ENCODE measurements around the gene MRPL22. TPM values are rescaled to one million over a fixed set of nuclear protein-coding genes. Genes with fewer than 3 reads are reported as not detected.

MRPL22 gene
- total and polyA plus RNA-seq, 2 of the 13 experiments (the other 11 are each of a cell fraction or from before 2014, with no cell fraction given): 66.8 to 84.8 TPM

DNA sequence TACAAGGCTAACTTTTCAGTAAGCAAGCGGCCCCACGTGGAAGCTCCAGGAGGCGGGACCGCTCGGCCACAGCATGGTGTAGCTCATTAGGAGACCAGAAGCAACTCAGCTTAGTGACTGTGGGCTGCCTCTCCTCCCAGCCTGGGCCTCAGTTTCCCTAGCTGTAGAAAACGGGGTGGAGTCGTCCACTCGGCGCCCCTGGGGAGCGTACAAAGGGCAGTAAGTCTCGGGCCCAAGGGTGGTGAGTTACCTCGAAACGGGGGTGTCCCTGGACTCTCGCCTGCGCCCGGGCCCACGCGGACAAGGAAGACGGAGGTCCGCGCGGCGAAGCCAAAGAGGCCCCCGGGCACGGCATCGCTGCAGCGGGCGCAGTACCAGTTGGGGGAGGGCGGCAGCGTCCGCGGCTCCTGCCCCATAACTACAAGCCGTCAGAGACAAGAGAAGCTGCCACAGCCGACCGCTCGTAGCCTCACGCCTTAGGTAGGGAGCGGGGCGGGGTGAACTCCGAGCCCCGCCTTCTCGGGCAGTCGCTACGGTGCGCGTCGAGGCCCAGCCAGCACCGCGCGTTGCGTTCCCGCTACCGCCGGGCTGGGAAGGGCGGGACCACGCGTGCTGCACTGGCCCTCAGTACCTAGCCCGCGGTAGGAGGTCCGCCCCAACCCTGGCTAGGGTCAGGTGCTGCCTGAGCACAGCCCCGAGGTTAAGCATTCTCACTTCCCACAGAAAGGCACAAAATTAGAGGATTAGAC lies 3.0 kb upstream of the MRPL22 start, which contains the start of gene GEMIN5 (continued):
- TF ChIP-seq, protein P1, sequence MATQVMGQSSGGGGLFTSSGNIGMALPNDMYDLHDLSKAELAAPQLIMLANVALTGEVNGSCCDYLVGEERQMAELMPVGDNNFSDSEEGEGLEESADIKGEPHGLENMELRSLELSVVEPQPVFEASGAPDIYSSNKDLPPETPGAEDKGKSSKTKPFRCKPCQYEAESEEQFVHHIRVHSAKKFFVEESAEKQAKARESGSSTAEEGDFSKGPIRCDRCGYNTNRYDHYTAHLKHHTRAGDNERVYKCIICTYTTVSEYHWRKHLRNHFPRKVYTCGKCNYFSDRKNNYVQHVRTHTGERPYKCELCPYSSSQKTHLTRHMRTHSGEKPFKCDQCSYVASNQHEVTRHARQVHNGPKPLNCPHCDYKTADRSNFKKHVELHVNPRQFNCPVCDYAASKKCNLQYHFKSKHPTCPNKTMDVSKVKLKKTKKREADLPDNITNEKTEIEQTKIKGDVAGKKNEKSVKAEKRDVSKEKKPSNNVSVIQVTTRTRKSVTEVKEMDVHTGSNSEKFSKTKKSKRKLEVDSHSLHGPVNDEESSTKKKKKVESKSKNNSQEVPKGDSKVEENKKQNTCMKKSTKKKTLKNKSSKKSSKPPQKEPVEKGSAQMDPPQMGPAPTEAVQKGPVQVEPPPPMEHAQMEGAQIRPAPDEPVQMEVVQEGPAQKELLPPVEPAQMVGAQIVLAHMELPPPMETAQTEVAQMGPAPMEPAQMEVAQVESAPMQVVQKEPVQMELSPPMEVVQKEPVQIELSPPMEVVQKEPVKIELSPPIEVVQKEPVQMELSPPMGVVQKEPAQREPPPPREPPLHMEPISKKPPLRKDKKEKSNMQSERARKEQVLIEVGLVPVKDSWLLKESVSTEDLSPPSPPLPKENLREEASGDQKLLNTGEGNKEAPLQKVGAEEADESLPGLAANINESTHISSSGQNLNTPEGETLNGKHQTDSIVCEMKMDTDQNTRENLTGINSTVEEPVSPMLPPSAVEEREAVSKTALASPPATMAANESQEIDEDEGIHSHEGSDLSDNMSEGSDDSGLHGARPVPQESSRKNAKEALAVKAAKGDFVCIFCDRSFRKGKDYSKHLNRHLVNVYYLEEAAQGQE (IDR thresholded peaks at IDR 0.05; ENCODE audit: borderline replicate concordance in 1 of 2, low read depth in 1 of 2, low read length in 2 of 2): no peak
- TF ChIP-seq DR1 (CRISPR knock-in tag; IDR thresholded peaks at IDR 0.05) (peak; percentile 78; the same call in 1 of the 2 replicates), RBM22 (optimal IDR thresholded peaks at IDR 0.05; ENCODE audit: low read length) (no peak), HCFC1 (IDR thresholded peaks at IDR 0.05; ENCODE audit: low read depth, low read length) (peak; percentile 44; the same call in 1 of the 2 replicates), GFI1 (CRISPR knock-in tag; IDR thresholded peaks at IDR 0.05; ENCODE audit: borderline replicate concordance) (peak; percentile 66; the same call in 1 of the 2 replicates), ERF (CRISPR knock-in tag; IDR thresholded peaks at IDR 0.05) (peak; percentile 73), ZNF136 (CRISPR knock-in tag; IDR thresholded peaks at IDR 0.05; ENCODE audit: low read depth) (peak; percentile 58; the same call in 1 of the 2 replicates), ZNF282 (IDR thresholded peaks at IDR 0.05; ENCODE audit: partially characterized antibody) (no peak), SRY (CRISPR knock-in tag; IDR thresholded peaks at IDR 0.05) (peak; percentile 80; the same call in 1 of the 2 replicates), CHD2 (IDR thresholded peaks at IDR 0.05; ENCODE audit: low read depth, low read length) (no peak), ELF3 (CRISPR knock-in tag; IDR thresholded peaks at IDR 0.05) (peak; percentile 38; the same call in 1 of the 2 replicates), TGIF2 (CRISPR knock-in tag; IDR thresholded peaks at IDR 0.05) (no peak), TARDBP (CRISPR knock-in tag; IDR thresholded peaks at IDR 0.05) (peak; percentile 83; the same call in 1 of the 2 replicates), SMARCC2 (IDR thresholded peaks at IDR 0.05) (no peak), ZFX (CRISPR knock-in tag; IDR thresholded peaks at IDR 0.05; ENCODE audit: low read depth) (peak; percentile 92), ZNF558 (CRISPR knock-in tag; IDR thresholded peaks at IDR 0.05; ENCODE audit: borderline replicate concordance) (0 out of 2 replicates have a peak, but pooled peaks have one; percentile 84), ZNF383 (CRISPR knock-in tag; IDR thresholded peaks at IDR 0.05; ENCODE audit: borderline replicate concordance) (no peak), HNRNPUL1 (IDR thresholded peaks at IDR 0.05; ENCODE audit: low read depth, low read length) (no peak), REPIN1 (CRISPR knock-in tag; IDR thresholded peaks at IDR 0.05; ENCODE audit: borderline replicate concordance, low read depth) (peak; percentile 38; the same call in 1 of the 2 replicates), GABPA (IDR thresholded peaks at IDR 0.05; ENCODE audit: low read depth, low read length) (no peak), GABPA (CRISPR knock-in tag; IDR thresholded peaks at IDR 0.05; ENCODE audit: low read depth) (0 out of 2 replicates have a peak, but pooled peaks have one; percentile 28)
- TF ChIP-seq, protein P2, sequence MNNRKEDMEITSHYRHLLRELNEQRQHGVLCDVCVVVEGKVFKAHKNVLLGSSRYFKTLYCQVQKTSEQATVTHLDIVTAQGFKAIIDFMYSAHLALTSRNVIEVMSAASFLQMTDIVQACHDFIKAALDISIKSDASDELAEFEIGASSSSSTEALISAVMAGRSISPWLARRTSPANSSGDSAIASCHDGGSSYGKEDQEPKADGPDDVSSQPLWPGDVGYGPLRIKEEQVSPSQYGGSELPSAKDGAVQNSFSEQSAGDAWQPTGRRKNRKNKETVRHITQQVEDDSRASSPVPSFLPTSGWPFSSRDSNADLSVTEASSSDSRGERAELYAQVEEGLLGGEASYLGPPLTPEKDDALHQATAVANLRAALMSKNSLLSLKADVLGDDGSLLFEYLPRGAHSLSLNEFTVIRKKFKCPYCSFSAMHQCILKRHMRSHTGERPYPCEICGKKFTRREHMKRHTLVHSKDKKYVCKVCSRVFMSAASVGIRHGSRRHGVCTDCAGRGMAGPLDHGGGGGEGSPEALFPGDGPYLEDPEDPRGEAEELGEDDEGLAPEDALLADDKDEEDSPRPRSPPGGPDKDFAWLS (CRISPR knock-in tag; IDR thresholded peaks at IDR 0.05; ENCODE audit: borderline replicate concordance): no peak
- TF ChIP-seq, protein P3, sequence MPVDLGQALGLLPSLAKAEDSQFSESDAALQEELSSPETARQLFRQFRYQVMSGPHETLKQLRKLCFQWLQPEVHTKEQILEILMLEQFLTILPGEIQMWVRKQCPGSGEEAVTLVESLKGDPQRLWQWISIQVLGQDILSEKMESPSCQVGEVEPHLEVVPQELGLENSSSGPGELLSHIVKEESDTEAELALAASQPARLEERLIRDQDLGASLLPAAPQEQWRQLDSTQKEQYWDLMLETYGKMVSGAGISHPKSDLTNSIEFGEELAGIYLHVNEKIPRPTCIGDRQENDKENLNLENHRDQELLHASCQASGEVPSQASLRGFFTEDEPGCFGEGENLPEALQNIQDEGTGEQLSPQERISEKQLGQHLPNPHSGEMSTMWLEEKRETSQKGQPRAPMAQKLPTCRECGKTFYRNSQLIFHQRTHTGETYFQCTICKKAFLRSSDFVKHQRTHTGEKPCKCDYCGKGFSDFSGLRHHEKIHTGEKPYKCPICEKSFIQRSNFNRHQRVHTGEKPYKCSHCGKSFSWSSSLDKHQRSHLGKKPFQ (CRISPR knock-in tag; IDR thresholded peaks at IDR 0.05; ENCODE audit: insufficient replicate concordance): peak; percentile 38
